K562 treated with DMSO at 1 percent for 48 hours (cell line): Measurements from ENCODE around the gene RASGEF1C. TPM values are rescaled to one million over a fixed set of nuclear protein-coding genes. Genes with fewer than 3 reads are reported as not detected.

Source experiments
- total RNA-seq: library from RNA; unstranded; fragments of 300-600 nt; gene quantifications from 2 replicates; pipeline ENCODE4 v1.2.3, GENCODE V29; 2022; ENCODE audit warnings: low replicate concordance; ENCODE audit errors: extremely low read depth

Gene RASGEF1C
- total RNA-seq, result not detected in 2 replicates

DNA sequence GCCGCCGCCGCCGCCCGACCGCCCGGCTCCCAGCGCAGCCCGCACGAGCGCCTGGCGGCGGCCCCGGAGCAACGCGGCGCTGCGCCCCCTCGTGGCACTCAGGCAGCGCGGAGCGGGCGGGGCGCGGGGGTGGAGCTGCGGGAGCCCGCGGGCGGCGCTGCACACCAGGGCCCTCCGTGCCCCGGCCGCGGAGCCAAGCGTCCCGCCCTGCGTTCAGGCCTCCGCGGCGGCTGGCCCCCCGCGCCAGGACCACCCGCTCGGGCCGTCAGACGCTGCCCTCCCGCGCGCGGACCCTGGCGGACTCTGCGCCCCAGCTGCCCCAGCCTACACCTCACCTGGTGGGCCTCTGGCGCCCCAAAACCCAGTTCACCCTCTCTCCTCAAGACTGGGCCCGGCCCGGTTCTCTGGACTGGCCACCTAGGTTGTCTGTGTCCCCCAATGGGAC is at the start of gene RASGEF1C:
Gene RASGEF1C, minus strand, starts transcription at position 75 of the 445 bp plus-strand sequence. CDS start 71,159 bp downstream, outside the sequence.

GRCh38 chr5:180071531-180072255 is 137.3 kb downstream of the RASGEF1C start, which contains the start of gene RNF130:
Gene RNF130 (minus strand): TSS chr5:180071759. CDS start chr5:180071702, 57 bp downstream.

Other genes starting within 250 kb of the RASGEF1C start
- not detected in 2 replicates for gene RNF130, start 137.5 kb downstream of the RASGEF1C start, total RNA-seq
- gene MAPK9, start 82.9 kb upstream of the RASGEF1C start, total RNA-seq, result not detected in 2 replicates
- gene GFPT2, start 144.1 kb upstream of the RASGEF1C start, total RNA-seq, result not detected in 2 replicates